ENCODE measurements around the gene SIX1. TPM values are rescaled to one million over a fixed set of nuclear protein-coding genes. Genes with fewer than 3 reads are reported as not detected.

SIX1 gene
- total RNA-seq, 1 donor from 2014 or later: 0.44 TPM

GRCh38 chr14:60632777-60633176 lies 16.5 kb downstream of the SIX1 start:
- Mint-ChIP-seq H3K27ac (ENCODE audit: unreplicated experiment) (no peak overlapping the region), H3K27me3 (ENCODE audit: low read depth) (peaks cover 60% of the 10 kb centered on the region), H3K9me3 (no peaks in the 10 kb centered on the region), H3K36me3 (ENCODE audit: low read depth) (no peaks in the 10 kb centered on the region), H3K4me3 (no peak overlapping the region), H3K4me1 (peaks cover 4% of the 10 kb centered on the region)
- no peak for DNase-seq (ENCODE audit: low read depth, low spot score)
- no peak for TF ChIP-seq CTCF (conservative IDR thresholded peaks at IDR 0.05)

GRCh38 chr14:60632257-60632656 lies 17.0 kb downstream of the SIX1 start:
- Mint-ChIP-seq H3K36me3 (ENCODE audit: low read depth) (no peaks in the 10 kb centered on the region), H3K27me3 (ENCODE audit: low read depth) (peaks cover 57% of the 10 kb centered on the region)

GRCh38 chr14:60631842-60632241 lies 17.4 kb downstream of the SIX1 start:
- no peak for TF ChIP-seq CTCF (conservative IDR thresholded peaks at IDR 0.05)
- Mint-ChIP-seq H3K36me3 (ENCODE audit: low read depth) (no peaks in the 10 kb centered on the region), H3K4me1 (peaks cover 2% of the 10 kb centered on the region), H3K9me3 (no peaks in the 10 kb centered on the region), H3K27ac (ENCODE audit: unreplicated experiment) (no peak overlapping the region), H3K4me3 (no peak overlapping the region), H3K27me3 (ENCODE audit: low read depth) (peaks cover 53% of the 10 kb centered on the region)
- no peak for DNase-seq (ENCODE audit: low read depth, low spot score)

More at GRCh38 chr14:60632257-60632656, 17.0 kb downstream of the SIX1 start:
- no peak for TF ChIP-seq CTCF (conservative IDR thresholded peaks at IDR 0.05)
- Mint-ChIP-seq H3K9me3 (no peaks in the 10 kb centered on the region), H3K27ac (ENCODE audit: unreplicated experiment) (no peak overlapping the region), H3K4me3 (no peak overlapping the region), H3K4me1 (peaks cover 4% of the 10 kb centered on the region)
- no peak for DNase-seq (ENCODE audit: low read depth, low spot score)

- H3K27me3 Mint-ChIP-seq (ENCODE audit: low read depth): peaks cover 40% of the 10 kb centered on the region
- no peaks in the 10 kb centered on the region for H3K4me1 Mint-ChIP-seq
- no peak overlapping the region for H3K27ac Mint-ChIP-seq (ENCODE audit: unreplicated experiment)
- TF ChIP-seq CTCF (conservative IDR thresholded peaks at IDR 0.05): no peak
- no peak for DNase-seq (ENCODE audit: low read depth, low spot score)
- H3K4me3 Mint-ChIP-seq: no peak overlapping the region
- no peaks in the 10 kb centered on the region for H3K36me3 Mint-ChIP-seq (ENCODE audit: low read depth)
- no peaks in the 10 kb centered on the region for H3K9me3 Mint-ChIP-seq
These were observed 19.1 kb downstream of the SIX1 start for GRCh38 chr14:60630129-60630528.

GRCh38 chr14:60628892-60629291 lies 20.4 kb downstream of the SIX1 start:
- no peaks in the 10 kb centered on the region for H3K36me3 Mint-ChIP-seq (ENCODE audit: low read depth)

More at GRCh38 chr14:60628892-60629291, 20.4 kb downstream of the SIX1 start:
- no peak for TF ChIP-seq CTCF (conservative IDR thresholded peaks at IDR 0.05)
- DNase-seq (ENCODE audit: low read depth, low spot score): no peak
- no peak overlapping the region for H3K4me3 Mint-ChIP-seq
- peaks cover 45% of the 10 kb centered on the region for H3K27me3 Mint-ChIP-seq (ENCODE audit: low read depth)
- H3K9me3 Mint-ChIP-seq: no peaks in the 10 kb centered on the region
- no peak overlapping the region for H3K27ac Mint-ChIP-seq (ENCODE audit: unreplicated experiment)
- H3K4me1 Mint-ChIP-seq: no peaks in the 10 kb centered on the region
